Gastrocnemius medialis (tissue), 4 donors: ENCODE data around the gene LMBR1.

Source experiments
- POLR2A ChIP-seq, 2 donors: fragments of 450-650 bp; IDR thresholded peaks; one replicate each; pipeline ENCODE4 v1.6.1; 2017; ENCODE audit warnings: antibody characterized with exemption in 2 of 2, mild to moderate bottlenecking in 2 of 2, moderate library complexity in 2 of 2
- TF ChIP-seq, protein P1 (sequence below), 5 experiments: fragments of 450-650 bp in 3 of 5; fragments of 200-600 bp in 2 of 5; sonication (generic) in 2 of 5; IDR thresholded peaks in 4 of 5; conservative IDR thresholded peaks in 1 of 5; 1 replicate in 4 of 5; 2 replicates in 1 of 5; pipeline ENCODE4 v1.5.1; 2016 to 2019; ENCODE audit warnings: antibody characterized with exemption in 5 of 5, mild to moderate bottlenecking in 3 of 5, moderate library complexity in 3 of 5

DNA sequence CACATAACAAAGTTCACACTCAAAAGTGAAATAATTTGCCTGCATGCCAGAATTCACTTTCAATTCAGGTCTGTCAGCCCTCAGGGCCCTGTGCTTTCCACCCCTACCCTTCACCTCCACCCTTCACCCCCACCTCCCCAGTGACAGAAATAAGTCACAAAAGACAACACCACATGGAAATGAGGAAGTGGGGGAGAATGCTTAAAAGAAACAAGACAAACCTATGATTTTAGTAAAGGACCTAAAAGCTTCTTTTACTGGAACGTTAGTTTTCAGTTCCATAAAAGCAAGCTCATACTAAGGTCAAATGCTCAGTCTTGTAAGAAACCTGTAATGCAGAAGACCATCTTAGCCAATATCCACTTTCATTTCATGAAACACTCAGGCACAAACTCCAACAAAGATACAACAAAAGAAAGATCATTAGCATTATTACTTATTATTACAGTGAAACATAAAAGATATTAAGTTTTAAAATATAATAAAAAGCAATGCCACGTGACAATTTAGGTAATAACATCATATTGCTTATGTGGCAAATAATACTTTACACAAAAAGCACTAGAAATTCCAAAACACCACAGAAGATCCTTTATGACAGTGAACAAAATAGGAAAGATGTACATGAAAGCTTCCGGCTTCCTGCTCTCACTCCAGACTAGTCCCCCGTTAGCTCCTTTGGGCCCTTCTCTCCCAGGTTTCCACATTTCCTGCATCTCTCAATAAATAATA lies 112.1 kb downstream of the LMBR1 start:
- TF ChIP-seq, protein P1, sequence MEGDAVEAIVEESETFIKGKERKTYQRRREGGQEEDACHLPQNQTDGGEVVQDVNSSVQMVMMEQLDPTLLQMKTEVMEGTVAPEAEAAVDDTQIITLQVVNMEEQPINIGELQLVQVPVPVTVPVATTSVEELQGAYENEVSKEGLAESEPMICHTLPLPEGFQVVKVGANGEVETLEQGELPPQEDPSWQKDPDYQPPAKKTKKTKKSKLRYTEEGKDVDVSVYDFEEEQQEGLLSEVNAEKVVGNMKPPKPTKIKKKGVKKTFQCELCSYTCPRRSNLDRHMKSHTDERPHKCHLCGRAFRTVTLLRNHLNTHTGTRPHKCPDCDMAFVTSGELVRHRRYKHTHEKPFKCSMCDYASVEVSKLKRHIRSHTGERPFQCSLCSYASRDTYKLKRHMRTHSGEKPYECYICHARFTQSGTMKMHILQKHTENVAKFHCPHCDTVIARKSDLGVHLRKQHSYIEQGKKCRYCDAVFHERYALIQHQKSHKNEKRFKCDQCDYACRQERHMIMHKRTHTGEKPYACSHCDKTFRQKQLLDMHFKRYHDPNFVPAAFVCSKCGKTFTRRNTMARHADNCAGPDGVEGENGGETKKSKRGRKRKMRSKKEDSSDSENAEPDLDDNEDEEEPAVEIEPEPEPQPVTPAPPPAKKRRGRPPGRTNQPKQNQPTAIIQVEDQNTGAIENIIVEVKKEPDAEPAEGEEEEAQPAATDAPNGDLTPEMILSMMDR (IDR thresholded peaks at IDR 0.05 in 4 of 5, conservative IDR thresholded peaks at IDR 0.05 in 1 of 5): no peak
- TF ChIP-seq POLR2A (IDR thresholded peaks at IDR 0.05): no peak
